ENCODE data around the gene NOTCH2.
"Not testable (repeated sequence)": the region's sequence is repeated elsewhere in the genome, so short reads cannot be mapped to it uniquely, and the experiment has no call there.

DNA sequence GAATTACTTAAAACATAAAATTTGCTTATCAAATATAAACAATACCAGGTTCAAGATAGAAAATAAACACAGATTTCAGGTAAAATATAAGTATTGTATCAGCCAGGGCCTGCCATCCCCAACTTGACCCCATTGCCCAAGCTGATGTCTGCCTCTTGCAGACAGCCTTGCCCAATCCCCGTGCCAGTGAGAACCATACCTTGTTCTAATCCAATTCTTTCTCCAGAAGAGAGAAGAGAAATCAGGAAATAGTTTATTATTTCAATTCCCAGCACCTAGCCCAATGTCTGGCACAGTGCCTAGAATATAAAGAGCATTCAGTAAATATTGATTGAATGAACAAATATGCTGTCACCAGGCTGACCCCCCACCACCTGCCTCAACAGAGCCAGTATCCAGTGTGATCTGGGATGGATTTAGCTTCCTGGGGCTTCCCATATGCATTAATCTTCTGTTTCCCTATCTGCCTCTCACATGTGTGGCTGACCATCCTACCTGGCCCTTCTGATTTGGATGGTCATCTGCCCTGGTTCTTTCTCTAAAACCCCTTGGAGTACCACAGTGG is 27.6 kb upstream of the NOTCH2 start:
- TF ChIP-seq POLR2AphosphoS5, CTCF, EP300 (IDR thresholded peaks at IDR 0.05): not testable (repeated sequence)
